ENCODE results near the gene TRAPPC3.

Gene TRAPPC3

GRCh38 chr1:36166136-36166535 lies 16.9 kb upstream of the TRAPPC3 start:
- Histone ChIP-seq H3K4me3 (ENCODE audit: low read depth, low read length) (no peak overlapping the region), H3K9ac (no peak overlapping the region), H3K27ac (no peak overlapping the region), H3K27me3 (ENCODE audit: control insufficient read depth, insufficient read depth, low read length) (no peaks in the 10 kb centered on the region), H2AFZ (no peak overlapping the region), H3K9me3 (ENCODE audit: control insufficient read depth, low read length) (no peaks in the 10 kb centered on the region), H3K4me2 (ENCODE audit: low read length) (no peak overlapping the region), H3K4me1 (peaks cover 15% of the 10 kb centered on the region), H3K36me3 (ENCODE audit: control insufficient read depth, insufficient read depth, low read length) (no peaks in the 10 kb centered on the region), H3K79me2 (peaks cover 21% of the 10 kb centered on the region)
- TF ChIP-seq, protein P1, sequence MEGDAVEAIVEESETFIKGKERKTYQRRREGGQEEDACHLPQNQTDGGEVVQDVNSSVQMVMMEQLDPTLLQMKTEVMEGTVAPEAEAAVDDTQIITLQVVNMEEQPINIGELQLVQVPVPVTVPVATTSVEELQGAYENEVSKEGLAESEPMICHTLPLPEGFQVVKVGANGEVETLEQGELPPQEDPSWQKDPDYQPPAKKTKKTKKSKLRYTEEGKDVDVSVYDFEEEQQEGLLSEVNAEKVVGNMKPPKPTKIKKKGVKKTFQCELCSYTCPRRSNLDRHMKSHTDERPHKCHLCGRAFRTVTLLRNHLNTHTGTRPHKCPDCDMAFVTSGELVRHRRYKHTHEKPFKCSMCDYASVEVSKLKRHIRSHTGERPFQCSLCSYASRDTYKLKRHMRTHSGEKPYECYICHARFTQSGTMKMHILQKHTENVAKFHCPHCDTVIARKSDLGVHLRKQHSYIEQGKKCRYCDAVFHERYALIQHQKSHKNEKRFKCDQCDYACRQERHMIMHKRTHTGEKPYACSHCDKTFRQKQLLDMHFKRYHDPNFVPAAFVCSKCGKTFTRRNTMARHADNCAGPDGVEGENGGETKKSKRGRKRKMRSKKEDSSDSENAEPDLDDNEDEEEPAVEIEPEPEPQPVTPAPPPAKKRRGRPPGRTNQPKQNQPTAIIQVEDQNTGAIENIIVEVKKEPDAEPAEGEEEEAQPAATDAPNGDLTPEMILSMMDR (IDR thresholded peaks at IDR 0.05), result no peak

- TF ChIP-seq, protein P1 (IDR thresholded peaks at IDR 0.05), result no peak
- peaks cover 17% of the 10 kb centered on the region for H3K4me1 ChIP-seq
- H3K4me3 ChIP-seq (ENCODE audit: low read depth, low read length), result no peak overlapping the region
- no peaks in the 10 kb centered on the region for H3K27me3 ChIP-seq (ENCODE audit: control insufficient read depth, insufficient read depth, low read length)
- no peaks in the 10 kb centered on the region for H3K36me3 ChIP-seq (ENCODE audit: control insufficient read depth, insufficient read depth, low read length)
- H3K9ac ChIP-seq, result no peak overlapping the region
- H2AFZ ChIP-seq, result no peak overlapping the region
- no peaks in the 10 kb centered on the region for H3K9me3 ChIP-seq (ENCODE audit: control insufficient read depth, low read length)
- no peak overlapping the region for H3K4me2 ChIP-seq (ENCODE audit: low read length)
- peaks cover 25% of the 10 kb centered on the region for H3K79me2 ChIP-seq
- H3K27ac ChIP-seq, result no peak overlapping the region
These were observed 15.9 kb upstream of the TRAPPC3 start for GRCh38 chr1:36165145-36165544.

- Histone ChIP-seq H3K79me2 (peaks cover 26% of the 10 kb centered on the region), H2AFZ (no peak overlapping the region), H3K9ac (no peak overlapping the region), H3K27ac (no peak overlapping the region), H3K4me3 (ENCODE audit: low read depth, low read length) (no peak overlapping the region), H3K4me1 (peaks cover 17% of the 10 kb centered on the region), H3K4me2 (ENCODE audit: low read length) (no peak overlapping the region), H3K9me3 (ENCODE audit: control insufficient read depth, low read length) (no peaks in the 10 kb centered on the region), H3K36me3 (ENCODE audit: control insufficient read depth, insufficient read depth, low read length) (no peaks in the 10 kb centered on the region), H3K27me3 (ENCODE audit: control insufficient read depth, insufficient read depth, low read length) (no peaks in the 10 kb centered on the region)
- TF ChIP-seq, protein P1 (IDR thresholded peaks at IDR 0.05), result no peak
These were observed 15.1 kb upstream of the TRAPPC3 start for GRCh38 chr1:36164361-36164760.

DNA sequence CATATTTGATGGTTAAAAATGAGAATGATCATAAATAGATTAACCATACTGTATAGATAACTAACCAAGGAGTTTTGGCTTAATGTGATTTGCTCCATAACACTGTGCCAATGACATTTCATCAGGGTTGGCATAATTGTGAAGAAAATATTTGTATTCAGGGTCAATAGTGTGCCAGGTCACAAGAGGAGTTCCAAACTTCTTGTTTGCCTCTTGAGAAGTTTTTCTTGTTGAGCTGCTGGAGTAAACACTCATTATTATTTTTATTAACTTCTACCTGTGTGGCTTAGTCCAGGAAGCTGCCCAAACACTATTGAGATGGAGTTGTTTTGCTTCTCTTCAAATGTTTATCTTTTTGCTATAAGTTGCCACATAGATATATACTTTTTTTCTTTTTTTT lies 14.1 kb upstream of the TRAPPC3 start:
- no peak overlapping the region for H3K4me3 ChIP-seq (ENCODE audit: low read depth, low read length)

More for the DNA sequence above, 14.1 kb upstream of the TRAPPC3 start:
- H3K4me1 ChIP-seq, result peaks cover 17% of the 10 kb centered on the region
- H3K79me2 ChIP-seq, result peaks cover 28% of the 10 kb centered on the region
- no peaks in the 10 kb centered on the region for H3K36me3 ChIP-seq (ENCODE audit: control insufficient read depth, insufficient read depth, low read length)
- H3K9me3 ChIP-seq (ENCODE audit: control insufficient read depth, low read length), result no peaks in the 10 kb centered on the region
- TF ChIP-seq, protein P1 (IDR thresholded peaks at IDR 0.05), result no peak
- no peak overlapping the region for H3K4me2 ChIP-seq (ENCODE audit: low read length)
- no peaks in the 10 kb centered on the region for H3K27me3 ChIP-seq (ENCODE audit: control insufficient read depth, insufficient read depth, low read length)
- H2AFZ ChIP-seq, result no peak overlapping the region
- no peak overlapping the region for H3K27ac ChIP-seq
- no peak overlapping the region for H3K9ac ChIP-seq
